ENCODE data around the gene KDELR3. TPM values are rescaled to one million over a fixed set of nuclear protein-coding genes. Genes with fewer than 3 reads are reported as not detected.

Gene KDELR3
- total RNA-seq, 2 donors from 2014 or later = 16.8 to 52.9 TPM

GRCh38 chr22:38432264-38432663 is 35.6 kb upstream of the KDELR3 start:
- no peak for TF ChIP-seq CTCF (IDR thresholded peaks at IDR 0.05)
- ATAC-seq (ENCODE audit: insufficient number of reproducible peaks, low FRiP score, low read depth) = no peak
- Histone ChIP-seq H3K27me3 (replicated peaks; ENCODE audit: insufficient read depth) (no peaks in the 10 kb centered on the region), H3K36me3 (no peaks in the 10 kb centered on the region), H3K9me3 (no peaks in the 10 kb centered on the region), H3K27ac (no peak overlapping the region), H3K4me3 (no peak overlapping the region), H3K4me1 (ENCODE audit: control insufficient read depth in 1 of 2, low read depth in 2 of 2) (no peaks in the 10 kb centered on the region)
- DNase-seq (ENCODE audit: low spot score) = no peak

GRCh38 chr22:38433871-38434270 is 34.0 kb upstream of the KDELR3 start:
- Histone ChIP-seq H3K27me3 (replicated peaks; ENCODE audit: insufficient read depth) (no peaks in the 10 kb centered on the region), H3K4me1 (ENCODE audit: control insufficient read depth in 1 of 2, low read depth in 2 of 2) (no peaks in the 10 kb centered on the region), H3K27ac (no peak overlapping the region), H3K36me3 (no peaks in the 10 kb centered on the region), H3K9me3 (no peaks in the 10 kb centered on the region), H3K4me3 (no peak overlapping the region)
- ATAC-seq (ENCODE audit: insufficient number of reproducible peaks, low FRiP score, low read depth) (no peak), DNase-seq (ENCODE audit: low spot score) (no peak)
- TF ChIP-seq CTCF (IDR thresholded peaks at IDR 0.05) = no peak

GRCh38 chr22:38435010-38435409 is 32.9 kb upstream of the KDELR3 start:
- no peaks in the 10 kb centered on the region for H3K36me3 ChIP-seq
- no peaks in the 10 kb centered on the region for H3K9me3 ChIP-seq
- no peak for DNase-seq (ENCODE audit: low spot score)
- ATAC-seq (ENCODE audit: insufficient number of reproducible peaks, low FRiP score, low read depth) = no peak
- H3K4me3 ChIP-seq = no peak overlapping the region
- H3K27me3 ChIP-seq (replicated peaks; ENCODE audit: insufficient read depth) = no peaks in the 10 kb centered on the region
- no peak for TF ChIP-seq CTCF (IDR thresholded peaks at IDR 0.05)
- H3K27ac ChIP-seq = no peak overlapping the region
- no peaks in the 10 kb centered on the region for H3K4me1 ChIP-seq (ENCODE audit: control insufficient read depth in 1 of 2, low read depth in 2 of 2)

GRCh38 chr22:38435965-38436364 is 31.9 kb upstream of the KDELR3 start:
- no peaks in the 10 kb centered on the region for H3K9me3 ChIP-seq
- no peaks in the 10 kb centered on the region for H3K27me3 ChIP-seq (replicated peaks; ENCODE audit: insufficient read depth)
- ATAC-seq (ENCODE audit: insufficient number of reproducible peaks, low FRiP score, low read depth) = no peak
- TF ChIP-seq CTCF (IDR thresholded peaks at IDR 0.05) = no peak
- no peaks in the 10 kb centered on the region for H3K36me3 ChIP-seq
- no peak for DNase-seq (ENCODE audit: low spot score)
- no peak overlapping the region for H3K27ac ChIP-seq
- no peak overlapping the region for H3K4me3 ChIP-seq
- H3K4me1 ChIP-seq (ENCODE audit: control insufficient read depth in 1 of 2, low read depth in 2 of 2) = no peaks in the 10 kb centered on the region

GRCh38 chr22:38436629-38437395 is 31.1 kb upstream of the KDELR3 start:
- Histone ChIP-seq H3K9me3 (no peaks in the 10 kb centered on the region), H3K4me3 (no peak overlapping the region), H3K4me1 (ENCODE audit: control insufficient read depth in 1 of 2, low read depth in 2 of 2) (no peaks in the 10 kb centered on the region), H3K27me3 (replicated peaks; ENCODE audit: insufficient read depth) (no peaks in the 10 kb centered on the region), H3K36me3 (no peaks in the 10 kb centered on the region), H3K27ac (no peak overlapping the region)
- no peak for ATAC-seq (ENCODE audit: insufficient number of reproducible peaks, low FRiP score, low read depth)
- TF ChIP-seq CTCF (IDR thresholded peaks at IDR 0.05) = no peak
- DNase-seq (ENCODE audit: low spot score) = no peak
